GM18873 (cell line): ENCODE data around the gene COTL1.

ENCODE experiments used
- ATAC-seq: cut with Tn5 transposase; IDR thresholded peaks from one replicate; pipeline ENCODE4 v1.9.1; 2021; ENCODE audit warnings: mild to moderate bottlenecking, moderate library complexity, moderate number of reproducible peaks; ENCODE audit not compliant: unreplicated experiment, low FRiP score

Gene COTL1

DNA sequence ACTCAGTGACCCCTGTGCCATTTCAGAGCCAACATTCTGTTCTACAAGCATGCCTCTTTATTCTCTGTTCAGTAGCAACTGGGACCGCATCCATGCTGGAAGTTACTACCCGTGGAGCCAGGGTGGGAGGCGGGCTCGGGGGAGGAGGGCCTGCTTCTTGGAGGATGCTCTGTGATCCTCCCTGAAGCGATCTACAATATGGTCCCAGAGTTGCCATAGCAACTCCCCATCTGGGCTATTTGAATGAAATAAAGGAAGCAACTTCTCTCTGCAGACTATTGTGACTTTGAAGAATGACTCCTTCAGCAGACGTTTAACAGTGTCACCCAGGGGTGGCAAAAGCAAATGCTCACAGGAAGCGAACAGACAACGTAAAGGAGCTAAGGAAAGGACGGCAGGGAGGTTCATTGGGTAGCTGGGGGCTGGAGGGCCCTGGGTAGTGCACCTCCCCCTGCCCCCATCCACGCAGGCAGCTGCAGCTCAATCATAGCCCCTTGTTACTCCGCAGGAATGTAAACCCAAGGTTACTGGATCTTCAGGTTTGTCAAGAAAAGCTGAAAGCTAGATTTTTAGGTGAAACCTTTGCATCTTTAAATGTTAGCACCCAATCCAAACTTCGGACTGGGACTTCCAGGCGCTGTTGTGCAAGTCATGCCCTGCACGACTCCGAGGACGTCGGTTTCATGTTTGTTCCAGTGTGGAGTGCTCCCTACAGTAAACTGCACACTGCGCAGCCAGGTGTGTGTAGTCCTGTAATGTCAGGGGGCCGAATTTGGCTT lies 62.3 kb downstream of the COTL1 start:
- ATAC-seq: no peak

GRCh38 chr16:84554627-84555328 lies 63.1 kb downstream of the COTL1 start:
- ATAC-seq: no peak

DNA sequence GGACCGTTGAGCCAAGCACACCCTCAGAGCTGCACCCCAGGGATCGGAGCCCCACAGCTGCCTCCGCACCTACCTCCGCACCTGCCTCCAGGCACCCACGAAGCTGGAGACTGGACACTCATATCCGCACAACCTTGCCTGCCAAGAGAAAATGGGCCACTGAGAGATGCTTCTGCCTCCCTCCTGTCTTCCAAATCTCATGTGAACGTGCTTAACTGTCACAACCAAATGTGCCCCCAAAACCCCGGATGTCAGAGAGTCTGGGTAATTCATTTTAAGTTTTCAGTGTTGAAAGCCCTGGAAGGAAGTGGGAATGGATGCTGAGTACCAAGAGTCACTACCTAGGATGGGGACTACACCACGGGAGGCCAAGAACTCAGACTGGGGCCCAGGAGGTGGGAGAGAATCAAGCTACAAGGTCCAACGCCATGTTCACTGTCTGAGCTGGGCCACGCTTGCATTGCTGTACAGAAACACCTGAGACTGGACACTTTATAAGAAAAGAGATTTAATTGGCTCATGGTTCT lies 63.9 kb downstream of the COTL1 start:
- no peak for ATAC-seq

DNA sequence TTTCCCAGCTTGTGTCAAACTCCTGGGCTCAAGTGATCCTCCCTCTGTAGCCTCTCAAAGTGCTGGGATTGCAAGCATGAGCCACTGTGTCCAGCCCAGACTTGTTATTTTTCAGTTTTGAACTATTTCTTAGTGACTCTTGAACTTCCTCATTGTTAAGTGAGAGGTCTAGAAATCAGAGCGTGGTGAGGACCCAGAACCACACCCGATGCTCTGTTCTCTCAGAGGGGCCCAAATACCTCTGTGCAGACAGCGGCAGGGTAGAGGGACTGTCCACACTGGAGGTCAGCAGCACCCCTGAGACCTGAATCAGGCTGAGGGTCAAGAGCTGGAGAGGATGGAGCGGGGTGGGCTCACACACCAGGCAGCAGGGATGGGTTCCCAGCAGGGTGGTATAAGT lies 65.7 kb downstream of the COTL1 start:
- no peak for ATAC-seq

- no peak for ATAC-seq
Observed at GRCh38 chr16:84550096-84550495, 67.8 kb downstream of the COTL1 start.

- no peak for ATAC-seq
Observed at GRCh38 chr16:84548971-84549844, 68.7 kb downstream of the COTL1 start.

DNA sequence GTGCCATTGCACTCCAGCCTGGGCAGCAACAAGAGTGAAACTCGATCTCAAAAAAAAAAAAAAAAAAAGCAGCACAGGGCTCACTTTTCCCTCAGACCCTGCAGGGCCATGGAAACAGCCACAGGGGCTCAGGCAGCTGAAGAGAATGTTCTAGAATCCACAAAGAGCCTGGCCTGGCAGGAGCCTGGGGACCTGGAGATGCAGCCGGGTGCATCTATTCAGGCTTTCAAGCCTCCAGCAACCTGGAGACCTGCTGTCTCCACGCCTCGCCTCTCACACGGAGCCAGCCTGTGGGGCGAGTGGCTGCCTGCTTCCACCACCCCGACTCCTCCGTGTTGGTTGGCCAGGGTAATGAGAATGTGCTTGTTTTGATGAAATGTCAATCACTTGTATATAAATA lies 69.4 kb downstream of the COTL1 start:
- ATAC-seq: no peak

- no peak for ATAC-seq
Observed at GRCh38 chr16:84547546-84548061, 70.3 kb downstream of the COTL1 start.

DNA sequence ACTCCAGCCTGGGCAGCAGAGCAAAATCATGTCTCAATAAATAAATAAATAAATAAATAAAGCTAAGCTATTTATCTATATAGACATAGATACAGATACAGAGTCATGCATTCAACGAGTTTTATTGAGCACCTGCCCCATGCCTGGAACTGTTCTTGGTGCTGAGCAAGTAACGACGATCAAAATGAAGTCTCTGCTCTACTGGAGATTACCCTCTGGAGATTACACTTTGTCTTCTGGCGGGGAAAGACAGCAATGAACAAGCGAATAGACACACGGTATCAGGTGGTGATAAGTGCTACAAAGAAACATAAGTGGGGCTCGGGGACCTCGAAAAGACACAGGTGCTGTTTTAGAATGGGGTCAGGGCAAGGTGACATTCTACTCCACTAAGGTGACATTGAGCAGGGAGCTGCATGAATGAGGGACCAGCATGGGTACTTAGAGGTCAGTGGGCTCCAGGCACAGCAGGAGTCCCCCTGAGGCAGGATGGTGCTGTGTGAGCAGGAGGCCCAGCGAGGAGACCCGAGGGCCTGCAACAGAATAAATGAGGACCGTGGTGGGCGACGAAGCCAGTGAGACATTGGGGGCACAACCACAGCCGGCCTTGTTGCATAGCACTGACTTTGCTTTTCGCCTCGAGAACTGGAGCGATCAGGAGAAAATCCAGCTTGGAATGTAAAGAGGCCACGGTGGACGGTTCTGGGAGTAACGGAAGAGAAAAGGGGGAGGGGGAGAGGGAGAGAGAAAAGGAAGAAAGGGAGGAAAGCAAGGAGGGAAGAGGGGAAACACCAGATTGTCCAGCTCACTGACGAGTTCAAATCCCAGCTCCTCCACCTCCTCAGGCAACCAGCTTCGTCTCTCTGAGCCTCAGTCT lies 71.0 kb downstream of the COTL1 start:
- ATAC-seq: no peak

GRCh38 chr16:84545114-84545737 lies 72.7 kb downstream of the COTL1 start:
- ATAC-seq: no peak

DNA sequence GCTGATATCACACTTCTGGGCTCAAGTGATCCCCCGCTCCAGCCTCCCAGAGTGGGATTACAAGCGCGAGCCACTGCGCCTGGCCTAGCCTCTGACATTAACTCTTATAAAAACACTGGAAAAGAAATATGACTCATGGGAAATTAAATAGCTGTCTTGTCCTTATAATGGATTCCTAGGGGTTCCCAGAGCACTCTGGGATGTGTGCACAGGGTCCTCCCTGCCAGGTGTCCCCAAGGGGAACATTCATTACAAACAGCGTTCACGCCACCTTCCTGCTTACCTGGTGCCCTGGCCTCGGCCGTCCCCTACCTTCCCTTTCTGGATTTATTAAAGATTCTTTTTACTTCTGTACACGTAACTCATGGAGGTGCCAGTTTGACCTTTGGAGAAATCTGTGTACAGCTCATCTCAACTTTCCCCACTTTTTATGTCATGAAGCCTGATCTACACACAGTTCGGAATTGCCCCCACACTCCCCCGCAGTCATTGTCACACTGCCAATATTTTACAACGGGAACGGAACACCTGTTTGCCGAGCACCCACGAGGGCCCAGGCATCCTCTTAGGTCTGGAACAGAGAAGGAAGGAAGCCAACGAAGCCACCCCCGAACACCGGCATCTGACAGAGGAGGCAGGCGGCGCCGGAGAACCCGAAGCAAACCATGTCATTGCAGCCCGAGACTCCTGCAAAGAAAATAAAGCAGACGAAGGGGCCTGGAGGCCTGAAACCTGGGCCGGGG lies 73.7 kb downstream of the COTL1 start:
- ATAC-seq: no peak

DNA sequence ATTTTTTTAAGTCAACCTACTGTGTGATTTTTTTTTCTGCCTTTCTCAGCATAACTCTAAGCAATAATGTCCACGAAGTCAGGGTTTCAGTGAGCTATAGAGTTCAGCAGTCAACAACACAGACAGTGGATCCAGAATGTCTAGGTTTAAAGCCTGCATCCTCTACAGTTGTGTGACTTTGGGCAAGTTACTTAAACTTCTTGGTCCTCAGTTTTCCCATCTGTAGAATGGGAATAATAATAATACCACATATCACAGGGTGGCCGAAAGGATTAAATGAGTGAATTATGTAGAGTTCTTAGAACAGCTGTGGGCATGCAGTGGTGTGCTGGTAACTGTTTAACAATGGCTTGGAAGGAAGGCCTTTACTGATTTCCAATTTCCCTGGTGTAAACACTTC lies 74.6 kb downstream of the COTL1 start:
- no peak for ATAC-seq

DNA sequence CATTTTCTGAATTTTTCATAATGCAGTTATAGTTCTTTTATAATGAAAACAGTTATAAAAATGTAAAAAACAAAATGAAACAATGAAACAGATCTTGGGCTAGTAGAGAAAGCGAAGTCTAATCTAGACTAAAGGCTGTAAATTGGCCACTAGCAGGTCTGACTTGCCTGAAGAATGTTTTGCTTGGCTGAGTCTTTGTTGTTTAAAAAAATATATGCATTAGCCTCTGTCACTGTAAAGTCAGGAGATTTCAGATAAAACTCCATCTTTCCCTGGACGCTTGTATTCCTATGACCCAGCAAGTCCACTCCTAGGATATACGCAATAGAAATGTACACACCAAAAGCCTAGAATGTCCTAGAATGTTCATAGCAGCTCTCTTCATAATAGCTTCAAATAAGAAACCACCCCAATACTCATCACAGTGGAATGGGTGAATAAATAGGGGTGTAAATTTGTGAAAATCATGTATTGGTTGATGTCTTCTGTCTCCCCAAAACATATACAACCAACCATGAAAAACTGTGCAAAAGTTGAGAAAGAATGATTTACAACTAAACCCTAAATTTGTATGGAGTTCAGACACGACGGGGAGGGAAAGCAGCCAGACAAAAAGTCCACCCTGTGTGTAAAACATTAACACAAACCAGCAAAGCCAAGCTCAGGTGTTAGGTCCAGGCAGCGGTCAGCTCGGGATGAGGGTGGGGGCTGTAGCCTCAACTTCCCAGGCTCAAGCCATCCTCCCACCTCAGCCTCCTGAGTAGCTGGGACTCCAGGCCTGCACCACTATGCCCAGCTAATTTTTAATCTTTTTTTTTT lies 75.7 kb downstream of the COTL1 start:
- ATAC-seq: no peak

DNA sequence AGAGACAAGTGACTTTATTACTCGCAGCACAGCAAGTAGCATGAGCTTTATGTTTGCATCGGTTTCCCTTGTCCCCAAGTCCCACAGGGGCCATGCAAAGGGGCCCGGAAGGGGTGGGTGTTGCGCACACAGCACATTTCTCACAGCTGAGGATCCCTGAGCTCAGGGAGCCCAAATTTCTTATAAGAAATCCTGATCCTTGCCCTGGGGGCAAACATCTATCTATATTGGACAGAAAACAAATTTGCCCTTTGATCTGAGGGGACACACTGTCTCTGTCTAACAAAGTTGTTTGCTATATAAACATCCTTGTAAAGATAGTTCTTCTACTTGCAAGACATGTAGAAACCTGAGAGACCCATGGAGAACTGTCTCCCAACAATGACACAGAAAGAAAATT lies 77.7 kb downstream of the COTL1 start:
- no peak for ATAC-seq

- ATAC-seq: no peak
Observed at GRCh38 chr16:84538222-84538840, 79.5 kb downstream of the COTL1 start.

GRCh38 chr16:84537491-84538151 lies 80.3 kb downstream of the COTL1 start:
- ATAC-seq: no peak

DNA sequence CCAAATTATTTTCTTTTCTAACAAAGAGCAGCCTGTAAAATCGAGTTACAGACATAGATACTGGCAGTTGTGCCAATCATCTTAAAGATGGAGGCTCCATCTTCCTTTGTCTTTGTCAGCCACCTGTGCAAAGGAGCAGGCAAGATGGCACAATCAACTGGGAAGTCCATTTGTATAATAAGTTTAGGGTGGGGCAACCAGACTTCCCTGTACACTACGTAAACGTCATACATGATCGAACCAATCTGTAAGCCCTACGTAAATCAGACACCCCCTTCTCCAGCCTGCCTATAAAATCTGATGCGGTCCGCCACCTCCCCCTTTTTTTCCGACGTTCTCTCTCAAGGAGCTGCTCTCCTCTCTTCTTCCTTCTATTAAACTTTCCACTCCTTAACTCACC lies 82.0 kb downstream of the COTL1 start:
- ATAC-seq: no peak
